ENCODE data around the gene DISP2. TPM values are rescaled to one million over a fixed set of nuclear protein-coding genes. Genes with fewer than 3 reads are reported as not detected.

DISP2 gene
- total RNA-seq, 4 donors from 2014 or later, result 0.14 to 0.85 TPM; not detected in 2

DNA sequence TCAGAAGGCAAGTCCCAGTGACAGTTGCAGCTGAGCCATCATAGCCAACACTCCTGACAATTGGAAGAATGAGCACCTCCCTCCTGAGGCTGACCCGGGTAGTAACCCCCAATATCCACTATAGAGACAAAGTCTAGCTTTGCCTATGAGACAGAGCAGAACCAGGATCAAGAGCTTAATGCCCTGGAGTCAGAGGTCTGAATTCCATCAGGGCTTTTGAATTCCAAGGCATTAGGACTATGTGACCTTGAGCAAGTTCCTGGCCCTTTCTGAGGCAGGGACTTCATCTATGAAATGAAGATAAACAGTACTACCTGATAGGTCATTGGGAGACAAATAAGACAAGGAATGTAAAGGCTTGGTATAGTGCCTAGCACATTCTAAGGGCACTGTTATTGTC lies 37.6 kb upstream of the DISP2 start:
- H3K4me3 ChIP-seq, result no peak overlapping the region
- DNase-seq, result no peak
- no peaks in the 10 kb centered on the region for H3K36me3 ChIP-seq
- intact Hi-C loops (cut with DNase I; ENCODE audit: low total_unique reads), result no loop called here
- no peaks in the 10 kb centered on the region for H3K9me3 ChIP-seq
- no peak for TF ChIP-seq POLR2A (IDR thresholded peaks at IDR 0.05)
- TF ChIP-seq, protein P1, sequence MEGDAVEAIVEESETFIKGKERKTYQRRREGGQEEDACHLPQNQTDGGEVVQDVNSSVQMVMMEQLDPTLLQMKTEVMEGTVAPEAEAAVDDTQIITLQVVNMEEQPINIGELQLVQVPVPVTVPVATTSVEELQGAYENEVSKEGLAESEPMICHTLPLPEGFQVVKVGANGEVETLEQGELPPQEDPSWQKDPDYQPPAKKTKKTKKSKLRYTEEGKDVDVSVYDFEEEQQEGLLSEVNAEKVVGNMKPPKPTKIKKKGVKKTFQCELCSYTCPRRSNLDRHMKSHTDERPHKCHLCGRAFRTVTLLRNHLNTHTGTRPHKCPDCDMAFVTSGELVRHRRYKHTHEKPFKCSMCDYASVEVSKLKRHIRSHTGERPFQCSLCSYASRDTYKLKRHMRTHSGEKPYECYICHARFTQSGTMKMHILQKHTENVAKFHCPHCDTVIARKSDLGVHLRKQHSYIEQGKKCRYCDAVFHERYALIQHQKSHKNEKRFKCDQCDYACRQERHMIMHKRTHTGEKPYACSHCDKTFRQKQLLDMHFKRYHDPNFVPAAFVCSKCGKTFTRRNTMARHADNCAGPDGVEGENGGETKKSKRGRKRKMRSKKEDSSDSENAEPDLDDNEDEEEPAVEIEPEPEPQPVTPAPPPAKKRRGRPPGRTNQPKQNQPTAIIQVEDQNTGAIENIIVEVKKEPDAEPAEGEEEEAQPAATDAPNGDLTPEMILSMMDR (IDR thresholded peaks at IDR 0.05), result no peak
- no peaks in the 10 kb centered on the region for H3K27me3 ChIP-seq
- no peaks in the 10 kb centered on the region for H3K4me1 ChIP-seq
- no peak overlapping the region for H3K27ac ChIP-seq

DNA sequence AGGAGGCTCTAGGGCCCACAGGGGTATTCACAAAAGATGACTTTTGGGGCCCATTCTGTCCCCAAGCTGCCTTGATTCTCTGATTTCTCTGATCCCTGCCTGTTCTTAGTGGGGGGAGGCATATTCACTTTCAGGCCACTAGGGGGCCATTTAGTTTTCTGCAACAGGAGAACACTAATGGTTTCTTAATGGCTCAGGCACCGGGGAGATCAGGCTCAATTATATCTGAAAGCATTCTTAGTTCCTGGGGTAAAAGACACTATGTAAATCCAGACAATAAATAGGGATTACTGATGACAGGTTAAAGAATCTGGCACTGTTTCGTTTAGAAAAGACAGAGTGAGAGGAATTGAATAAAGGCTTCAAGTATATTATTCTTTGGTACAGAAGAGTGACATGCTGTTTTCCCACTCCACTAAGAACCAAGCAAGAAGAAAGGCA lies 37.1 kb upstream of the DISP2 start:
- peak in 1 of 2 donors; percentile 70 for DNase-seq
- no peaks in the 10 kb centered on the region for H3K9me3 ChIP-seq
- H3K36me3 ChIP-seq, result no peaks in the 10 kb centered on the region
- no peak overlapping the region for H3K4me3 ChIP-seq
- TF ChIP-seq, protein P1 (IDR thresholded peaks at IDR 0.05), result peak; percentile 83 to 90 (median 83)
- no peak for TF ChIP-seq POLR2A (IDR thresholded peaks at IDR 0.05)
- H3K4me1 ChIP-seq, result no peaks in the 10 kb centered on the region
- H3K27me3 ChIP-seq, result no peaks in the 10 kb centered on the region
- H3K27ac ChIP-seq, result no peak overlapping the region
- intact Hi-C loops (cut with DNase I; ENCODE audit: low total_unique reads), result no loop called here

DNA sequence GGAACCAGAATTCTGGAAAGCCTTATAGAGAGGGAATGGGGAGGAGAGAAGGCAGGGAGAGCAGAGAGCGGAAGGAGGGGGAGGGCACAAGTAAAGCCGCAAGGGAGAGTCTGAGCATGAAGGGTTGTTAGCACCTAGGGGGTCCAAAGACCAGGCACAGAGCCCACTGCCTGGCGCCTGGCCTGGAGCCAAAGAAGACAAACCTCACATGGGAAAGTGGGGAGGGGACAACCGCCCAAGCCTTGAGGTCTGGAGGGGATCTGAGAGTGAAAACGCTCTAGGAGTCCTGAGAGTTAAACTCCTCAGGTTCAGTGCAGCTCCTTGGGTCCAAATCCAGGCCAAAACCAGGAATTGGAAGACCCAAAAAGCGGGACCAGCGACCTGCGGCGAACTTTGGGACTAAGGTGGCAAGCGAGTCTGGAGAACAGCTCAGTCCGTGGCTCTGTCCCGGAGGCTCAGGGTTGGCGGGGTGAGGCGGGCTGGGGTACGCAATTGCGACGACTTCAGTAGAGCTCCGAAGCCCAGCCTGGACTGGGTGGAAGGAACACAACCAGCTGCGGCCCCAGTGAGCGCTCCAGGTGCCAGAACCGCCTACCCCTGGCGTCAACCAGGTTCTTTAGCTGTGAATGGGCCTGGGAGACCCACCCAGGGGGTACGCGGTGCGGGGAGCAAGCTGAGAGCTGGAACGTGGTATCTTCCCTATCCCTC lies 35.3 kb upstream of the DISP2 start:
- no peak for DNase-seq
- H3K27me3 ChIP-seq, result no peaks in the 10 kb centered on the region
- H3K36me3 ChIP-seq, result no peaks in the 10 kb centered on the region
- H3K9me3 ChIP-seq, result no peaks in the 10 kb centered on the region
- intact Hi-C loops (cut with DNase I; ENCODE audit: low total_unique reads), result no loop called here
- H3K4me3 ChIP-seq, result peak overlapping the region; percentile 17 to 35
- TF ChIP-seq, protein P1 (IDR thresholded peaks at IDR 0.05), result no peak
- no peak for TF ChIP-seq POLR2A (IDR thresholded peaks at IDR 0.05)
- no peaks in the 10 kb centered on the region for H3K4me1 ChIP-seq
- peak overlapping the region; percentile 70 to 76 for H3K27ac ChIP-seq

DNA sequence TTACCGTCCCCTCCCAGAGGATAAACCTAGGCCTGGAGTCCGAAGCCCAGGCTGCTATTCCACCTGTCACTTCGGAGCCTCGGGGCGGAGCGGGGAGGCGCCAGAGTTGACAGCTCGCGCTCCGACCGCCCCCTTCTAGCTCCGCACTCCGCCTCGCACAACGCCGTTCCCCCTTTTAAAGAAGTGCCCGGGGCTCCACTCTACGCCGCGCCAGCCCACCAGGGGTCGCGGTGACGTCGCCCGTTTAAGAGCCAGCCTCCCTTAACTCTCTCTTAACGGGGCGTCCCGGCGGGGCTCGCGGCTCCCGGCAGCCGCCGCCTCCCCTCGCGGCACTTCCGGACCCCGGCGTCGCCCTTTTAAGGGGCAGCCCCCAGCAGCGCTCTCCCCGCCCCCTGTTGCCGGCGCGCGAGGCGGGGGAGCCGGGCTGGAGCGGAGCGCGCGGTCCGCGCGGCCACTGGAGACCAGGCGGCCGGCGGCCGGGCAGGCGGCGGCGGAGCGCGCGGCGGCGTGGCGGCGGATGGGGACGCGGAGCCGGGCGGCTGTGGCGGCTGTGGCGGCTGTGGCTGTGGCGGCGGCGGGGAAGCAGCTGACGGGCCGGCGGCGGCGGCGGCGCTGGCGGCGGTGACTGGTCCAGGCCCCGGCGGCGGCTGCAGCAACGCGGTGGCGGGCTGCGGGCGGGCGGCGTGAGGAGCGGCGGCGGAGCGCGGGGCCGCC lies 34.6 kb upstream of the DISP2 start, which contains the start of gene INAFM2:
Gene INAFM2, plus strand, starts transcription at position 454 of the 714 bp plus-strand sequence. CDS start 364 bp downstream, outside the sequence.
- H3K4me1 ChIP-seq, result no peaks in the 10 kb centered on the region
- no peaks in the 10 kb centered on the region for H3K36me3 ChIP-seq
- H3K27ac ChIP-seq, result peak within 1 kb of the TSS; percentile 70 to 82
- intact Hi-C loops (cut with DNase I; ENCODE audit: low total_unique reads), result no loop called here
- DNase-seq, result peak; percentile 84 to 92
- no peaks in the 10 kb centered on the region for H3K27me3 ChIP-seq
- peak within 1 kb of the TSS; percentile 42 to 59 for H3K4me3 ChIP-seq
- H3K9me3 ChIP-seq, result no peaks in the 10 kb centered on the region
- TF ChIP-seq, protein P1 (IDR thresholded peaks at IDR 0.05), result peak; percentile 44 to 87 (median 74)
- peak in 1 of 2 donors; percentile 46 for TF ChIP-seq POLR2A (IDR thresholded peaks at IDR 0.05)

Data from uterus (tissue), 4 donors.